Measurements from ENCODE around the gene ERBB4. TPM values are rescaled to one million over a fixed set of nuclear protein-coding genes. Genes with fewer than 3 reads are reported as not detected.

The ERBB4 gene
- total and polyA plus RNA-seq, 10 of the 15 experiments (the other 5 are each of a cell fraction or from before 2014, with no cell fraction given): under 0.01 to 0.23 (median 0.01) TPM; not detected in 4

GRCh38 chr2:211729433-211729832, 809.2 kb downstream of the ERBB4 start:
- FAIRE-seq: no peak
- intact Hi-C loops (cut with micrococcal nuclease; ENCODE audit: unreplicated experiment): no loop called here
- ChIA-PET POLR2A (no interaction called here), SMC1A (ENCODE audit: uncharacterized antibody, unreplicated experiment) (interaction anchor here (3.5 kb wide), 1 partner anchor 16 kb away, joined by 15 read pairs; no protein-coding TSS in a partner anchor), CTCF (no interaction called here), RAD21 (ENCODE audit: unreplicated experiment) (interaction anchor here (0.9 kb wide), 1 partner anchor 14 kb away, joined by 3 read pairs; no protein-coding TSS in a partner anchor)
- no peak overlapping the region for H3K27ac ChIP-seq (ENCODE audit: control insufficient read depth, insufficient read depth)
- H3K4me1 ChIP-seq (ENCODE audit: control insufficient read depth, insufficient read depth, low read length): no peaks in the 10 kb centered on the region
- DNase-seq (ENCODE audit: low read depth, low spot score): no peak
- no peaks in the 10 kb centered on the region for H3K79me2 ChIP-seq (ENCODE audit: control insufficient read depth, insufficient read depth, low read length)
- no peak for TF ChIP-seq NR2C2 (IDR thresholded peaks at IDR 0.05; ENCODE audit: borderline replicate concordance, control insufficient read depth, insufficient read length, low read depth)
- TF ChIP-seq ZNF687 (IDR thresholded peaks at IDR 0.05): no peak
- no peak for ATAC-seq
- H2AFZ ChIP-seq (ENCODE audit: control insufficient read depth, low read depth, low read length): no peak overlapping the region
- H3K27me3 ChIP-seq (replicated peaks in 1 of 2; ENCODE audit: control insufficient read depth in 2 of 2, insufficient read depth in 2 of 2, low read length in 1 of 2): no peaks in the 10 kb centered on the region
- no peaks in the 10 kb centered on the region for H3K36me3 ChIP-seq (ENCODE audit: control insufficient read depth in 2 of 2, insufficient read depth in 2 of 2, low read length in 1 of 2)
- no peak overlapping the region for H3K4me3 ChIP-seq
- no peak overlapping the region for H3K9ac ChIP-seq (ENCODE audit: control insufficient read depth, insufficient read depth, low read length)
- no peak overlapping the region for H3K4me2 ChIP-seq (ENCODE audit: control insufficient read depth, insufficient read depth)
- in situ Hi-C loops (cut with MboI): no loop called here
- no peaks in the 10 kb centered on the region for H3K9me3 ChIP-seq (replicated peaks; ENCODE audit: control insufficient read depth, insufficient read depth, low read length)
- no peaks in the 10 kb centered on the region for H4K20me1 ChIP-seq (ENCODE audit: control insufficient read depth, insufficient read depth)
- BruUV-seq (replicated peaks): no TSS peak

GRCh38 chr2:211724933-211725332, 813.7 kb downstream of the ERBB4 start:
- BruUV-seq (replicated peaks): no TSS peak
- Histone ChIP-seq H3K4me1 (ENCODE audit: control insufficient read depth, insufficient read depth, low read length) (no peaks in the 10 kb centered on the region), H2AFZ (ENCODE audit: control insufficient read depth, low read depth, low read length) (no peak overlapping the region), H3K27ac (ENCODE audit: control insufficient read depth, insufficient read depth) (no peak overlapping the region), H3K27me3 (replicated peaks in 1 of 2; ENCODE audit: control insufficient read depth in 2 of 2, insufficient read depth in 2 of 2, low read length in 1 of 2) (no peaks in the 10 kb centered on the region), H3K9ac (ENCODE audit: control insufficient read depth, insufficient read depth, low read length) (no peak overlapping the region), H3K4me2 (ENCODE audit: control insufficient read depth, insufficient read depth) (no peak overlapping the region), H4K20me1 (ENCODE audit: control insufficient read depth, insufficient read depth) (no peaks in the 10 kb centered on the region), H3K79me2 (ENCODE audit: control insufficient read depth, insufficient read depth, low read length) (no peaks in the 10 kb centered on the region), H3K4me3 (no peak overlapping the region), H3K36me3 (ENCODE audit: control insufficient read depth in 2 of 2, insufficient read depth in 2 of 2, low read length in 1 of 2) (no peaks in the 10 kb centered on the region), H3K9me3 (replicated peaks; ENCODE audit: control insufficient read depth, insufficient read depth, low read length) (no peaks in the 10 kb centered on the region)
- 55% methylated on average over 5 of the region's 5 CpGs for WGBS (ENCODE audit: insufficient coverage, insufficient replicate concordance, low lambda C conversion rate, missing lambda C conversion rate)
- DNase-seq (ENCODE audit: low read depth, low spot score) (no peak), ATAC-seq (no peak), FAIRE-seq (no peak)
- SMC1A ChIA-PET (ENCODE audit: uncharacterized antibody, unreplicated experiment): no interaction called here
- intact Hi-C loops (cut with micrococcal nuclease; ENCODE audit: unreplicated experiment): no loop called here
- POLR2A ChIA-PET: no interaction called here
- RAD21 ChIA-PET (ENCODE audit: unreplicated experiment): no interaction called here
- in situ Hi-C loops (cut with MboI): no loop called here
- CTCF ChIA-PET: no interaction called here
- TF ChIP-seq SKIL (IDR thresholded peaks at IDR 0.05; ENCODE audit: low read depth, poor library complexity, severe bottlenecking) (no peak), ELK1 (IDR thresholded peaks at IDR 0.05; ENCODE audit: low read depth, low read length) (no peak), RFX5 (IDR thresholded peaks at IDR 0.05; ENCODE audit: low read depth, low read length) (no peak), CHD2 (IDR thresholded peaks at IDR 0.05; ENCODE audit: borderline replicate concordance, low read depth, low read length) (no peak), SUPT20H (IDR thresholded peaks at IDR 0.05; ENCODE audit: borderline replicate concordance, control insufficient read depth, low read depth, low read length) (no peak), MXI1 (IDR thresholded peaks at IDR 0.05; ENCODE audit: low read depth, low read length) (no peak), CBFB (IDR thresholded peaks at IDR 0.05; ENCODE audit: low read depth) (no peak)
